RPMI8226 (cell line): ENCODE data around the gene RTN4.
"Not testable (repeated sequence)": the region's sequence is repeated elsewhere in the genome, so short reads cannot be mapped to it uniquely, and the experiment has no call there.

Experiments
- DNase-seq: peaks from one replicate; pipeline ENCODE4 v3.0.0-alpha.2; 2015

RTN4 gene

GRCh38 chr2:55073000-55073983 is 23.0 kb upstream of the RTN4 start:
- DNase-seq: no peak

- peak; percentile 88 for DNase-seq
These were observed 13.6 kb upstream of the RTN4 start for GRCh38 chr2:55063713-55064323.

GRCh38 chr2:55063226-55063625 is 13.0 kb upstream of the RTN4 start:
- peak; percentile 85 for DNase-seq

- no peak for DNase-seq
These were observed 12.5 kb upstream of the RTN4 start for GRCh38 chr2:55062754-55063153.

GRCh38 chr2:55061523-55062344 is 11.5 kb upstream of the RTN4 start:
- DNase-seq: no peak

GRCh38 chr2:55059793-55060192 is 9.5 kb upstream of the RTN4 start:
- DNase-seq: no peak

GRCh38 chr2:55057474-55057873 is 7.2 kb upstream of the RTN4 start:
- DNase-seq: no peak

- no peak for DNase-seq
These were observed 5.8 kb upstream of the RTN4 start for GRCh38 chr2:55056024-55056521.

- peak; percentile 60 for DNase-seq
These were observed 4.0 kb upstream of the RTN4 start for GRCh38 chr2:55054106-55054875.

GRCh38 chr2:55053225-55053624 is 3.0 kb upstream of the RTN4 start:
- DNase-seq: not testable (repeated sequence)

- DNase-seq: no peak
These were observed 2.1 kb upstream of the RTN4 start for GRCh38 chr2:55052129-55053061.

GRCh38 chr2:55051026-55051866 is 995 bp upstream of the RTN4 start:
- peak; percentile 52 for DNase-seq

- no peak for DNase-seq
These were observed 491 bp downstream of the RTN4 start for GRCh38 chr2:55049821-55050099.

GRCh38 chr2:55049043-55049820 is 1.0 kb downstream of the RTN4 start:
- peak; percentile 88 for DNase-seq

- DNase-seq: peak; percentile 64
These were observed 1.7 kb downstream of the RTN4 start for GRCh38 chr2:55048508-55049042.

GRCh38 chr2:55047677-55048299 is 2.5 kb downstream of the RTN4 start:
- peak; percentile 60 for DNase-seq

GRCh38 chr2:55045780-55046179 is 4.5 kb downstream of the RTN4 start:
- DNase-seq: no peak

- DNase-seq: no peak
These were observed 6.4 kb downstream of the RTN4 start for GRCh38 chr2:55043841-55044240.

- DNase-seq: no peak
These were observed 11.8 kb downstream of the RTN4 start for GRCh38 chr2:55038428-55038827.
